Non-pigmented ciliary epithelial cell (primary cell): ENCODE results near the gene MROH2A.
"Not testable (repeated sequence)": the region's sequence is repeated elsewhere in the genome, so short reads cannot be mapped to it uniquely, and the experiment has no call there.

Experiments
- DNase-seq: peaks from one replicate; pipeline ENCODE4 v3.0.0-alpha.2; 2010; ENCODE audit warnings: low read depth

Gene MROH2A

DNA sequence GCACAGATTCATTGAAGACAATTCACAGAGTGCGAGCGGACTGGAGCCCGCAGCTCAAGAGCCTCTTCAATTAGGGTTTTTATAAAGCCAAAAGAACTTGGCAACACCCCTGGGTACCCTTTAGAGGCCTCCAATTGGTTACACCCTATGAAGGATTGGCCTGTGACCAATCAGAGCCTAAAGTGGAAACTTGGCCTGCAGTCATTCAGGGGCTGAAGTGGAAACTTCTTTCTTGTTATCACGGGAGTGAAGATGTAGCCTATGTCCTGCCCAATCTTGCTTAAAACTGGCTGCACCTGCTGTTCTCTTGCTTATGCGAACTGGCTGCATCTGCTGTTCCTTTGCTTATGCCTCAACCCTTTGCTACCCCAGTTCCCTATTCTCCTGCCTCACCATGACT lies 78.1 kb downstream of the MROH2A start:
- DNase-seq = no peak

DNA sequence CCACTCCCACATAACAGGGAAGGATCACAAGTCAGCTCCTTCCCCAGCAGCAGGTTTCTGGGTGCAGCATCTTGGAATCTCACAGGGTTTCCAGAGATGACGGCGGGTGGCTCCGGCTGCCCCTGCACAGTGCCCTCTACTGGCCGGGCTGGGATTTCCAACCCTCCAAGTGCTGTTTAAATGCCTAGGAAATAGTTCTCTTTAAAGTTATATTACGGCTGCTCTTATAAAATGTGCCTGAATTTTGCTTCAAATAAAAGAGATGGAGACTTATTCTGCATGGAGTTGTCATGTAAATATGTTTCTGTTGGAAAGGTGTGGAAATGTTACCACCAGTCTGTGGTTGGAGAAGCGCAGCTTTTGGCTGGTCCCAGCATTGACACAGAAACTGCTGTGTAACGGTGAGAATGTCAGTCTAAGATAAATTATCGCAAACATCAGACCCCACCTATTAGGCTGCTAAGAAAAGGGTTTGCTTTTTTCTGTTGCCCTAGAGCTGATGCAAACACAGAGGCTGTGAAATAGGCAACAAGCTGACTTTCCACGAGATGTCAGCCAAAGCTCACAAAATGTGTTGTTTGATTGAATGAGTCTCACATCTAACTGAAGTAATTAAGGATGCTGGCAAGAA lies 79.5 kb downstream of the MROH2A start:
- no peak for DNase-seq

DNA sequence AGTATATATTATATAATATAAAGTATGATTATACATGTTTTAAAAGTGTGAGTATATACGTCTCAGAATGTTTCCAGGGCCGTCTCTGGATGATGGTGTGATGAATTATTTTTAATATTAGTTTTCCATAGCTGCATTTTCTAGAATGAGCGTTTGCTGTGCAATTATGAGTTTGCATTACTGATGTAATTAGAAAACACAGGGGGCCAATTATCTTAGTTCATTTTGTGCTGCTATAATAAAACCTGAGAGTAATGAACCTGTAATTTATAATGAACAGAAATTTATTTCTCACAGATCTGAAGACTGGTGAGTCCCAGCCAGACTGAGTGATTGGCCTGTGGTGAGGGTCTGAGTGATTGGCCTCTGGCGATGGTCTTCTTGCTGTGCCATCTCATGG lies 80.2 kb downstream of the MROH2A start:
- no peak for DNase-seq

DNA sequence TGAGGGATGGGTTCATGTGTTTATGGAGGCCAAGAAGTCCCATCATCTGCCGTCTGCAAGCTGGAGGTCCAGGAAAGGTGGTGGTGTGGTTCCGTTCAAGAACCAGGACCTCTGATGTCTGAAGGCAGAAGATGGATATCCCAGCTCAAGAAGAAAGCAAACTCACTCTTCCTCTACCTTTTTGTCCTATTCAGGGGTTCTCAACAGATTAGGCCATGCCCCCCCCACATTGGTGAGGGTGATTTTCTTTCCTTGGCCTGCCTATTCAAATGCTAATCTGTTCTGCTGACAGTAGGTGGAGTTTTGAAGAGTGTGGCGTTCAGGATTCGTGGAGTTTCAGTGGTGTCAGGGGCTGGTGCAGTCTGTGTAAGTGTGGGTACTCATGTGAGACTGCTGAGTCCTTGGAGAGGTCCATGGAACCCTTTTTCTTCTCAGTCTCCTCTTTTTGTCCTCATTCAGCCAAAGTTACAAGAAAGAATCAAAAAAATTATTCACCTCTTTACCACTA lies 84.2 kb downstream of the MROH2A start:
- no peak for DNase-seq

DNA sequence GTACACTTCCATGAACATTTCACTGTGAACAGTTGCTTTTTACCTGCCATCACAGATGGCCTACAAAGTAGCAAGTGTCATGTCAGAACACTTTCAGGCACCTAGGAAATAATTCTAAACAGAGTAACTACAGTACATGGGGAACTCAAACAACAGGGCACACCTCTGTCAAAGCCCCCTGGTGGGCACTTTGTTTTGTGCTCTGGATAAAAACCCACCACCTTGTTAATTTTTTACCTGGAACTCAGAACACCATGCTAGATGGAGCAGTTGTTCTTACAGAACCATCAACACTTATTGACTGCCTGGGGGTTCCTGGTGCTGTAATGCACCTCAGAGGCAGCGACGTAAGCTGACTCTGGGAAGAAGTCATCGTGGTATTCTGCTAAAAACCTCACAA lies 87.7 kb downstream of the MROH2A start:
- DNase-seq = no peak

DNA sequence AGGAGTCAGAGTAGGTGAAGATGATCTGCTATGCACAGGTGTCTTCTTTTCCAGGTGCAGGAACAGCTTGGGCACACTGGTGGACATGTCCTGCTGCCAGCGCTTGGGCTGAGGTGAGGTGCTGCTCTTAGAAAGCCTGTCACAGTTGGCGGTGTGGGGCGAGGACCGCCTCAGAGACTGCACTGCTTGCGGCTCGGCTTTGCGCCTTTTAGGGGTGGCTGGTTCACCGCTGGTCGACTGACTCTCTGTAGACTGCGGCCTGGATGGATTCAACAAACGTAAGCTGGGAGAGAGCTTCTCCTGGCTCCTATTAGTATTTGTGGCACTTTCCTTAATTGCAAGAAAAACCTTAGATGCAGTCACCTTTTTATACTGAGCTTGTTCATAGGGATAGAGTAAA lies 88.3 kb downstream of the MROH2A start:
- no peak for DNase-seq

DNA sequence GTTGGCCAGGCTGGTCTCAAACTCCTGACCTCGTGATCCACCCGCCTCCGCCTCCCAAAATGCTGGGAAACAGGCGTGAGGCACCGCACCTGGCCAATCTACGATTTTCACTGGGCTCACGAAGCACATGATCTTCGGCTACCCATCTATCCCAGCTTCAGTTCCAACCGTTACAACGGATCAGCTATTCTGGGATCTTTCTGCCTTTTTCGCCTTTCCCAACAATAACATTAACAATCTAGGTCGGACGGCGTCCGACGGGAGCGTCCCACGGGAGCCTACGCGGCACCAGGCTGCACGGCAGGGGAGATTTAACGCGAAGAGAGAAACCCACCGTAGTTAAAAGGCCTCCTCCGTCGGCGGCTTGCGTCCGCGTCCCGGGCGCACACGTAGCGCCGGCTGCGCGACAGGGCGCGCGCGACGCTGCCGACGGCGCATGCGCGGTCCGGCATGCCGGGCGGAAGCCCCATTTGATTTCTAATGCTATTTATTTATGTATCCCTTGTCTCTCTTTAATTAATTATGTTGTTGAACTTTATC lies 89.9 kb downstream of the MROH2A start, which contains the start of gene MSL3B:
MSL3B (minus strand) TSS at position 394 of the 540 bp plus-strand sequence.
- DNase-seq = no peak

DNA sequence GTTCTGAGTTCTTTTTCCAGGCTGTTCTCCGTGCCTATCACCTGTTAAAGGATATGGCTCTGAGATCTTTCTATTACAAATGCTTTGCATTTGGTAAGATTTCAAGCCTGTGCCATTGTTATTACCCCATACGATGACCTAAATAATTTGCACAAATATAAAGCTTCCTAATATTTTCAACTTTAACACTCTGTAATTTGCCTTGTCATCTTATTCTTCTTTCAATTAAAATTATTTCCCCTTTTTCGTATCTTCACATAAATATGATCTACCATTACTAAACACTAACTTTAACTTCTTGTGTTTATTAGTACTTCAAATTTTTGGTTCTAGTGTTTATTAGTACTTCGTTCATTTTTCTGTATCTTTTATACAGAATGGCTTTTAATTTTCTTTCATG lies 93.3 kb downstream of the MROH2A start:
- DNase-seq = no peak

DNA sequence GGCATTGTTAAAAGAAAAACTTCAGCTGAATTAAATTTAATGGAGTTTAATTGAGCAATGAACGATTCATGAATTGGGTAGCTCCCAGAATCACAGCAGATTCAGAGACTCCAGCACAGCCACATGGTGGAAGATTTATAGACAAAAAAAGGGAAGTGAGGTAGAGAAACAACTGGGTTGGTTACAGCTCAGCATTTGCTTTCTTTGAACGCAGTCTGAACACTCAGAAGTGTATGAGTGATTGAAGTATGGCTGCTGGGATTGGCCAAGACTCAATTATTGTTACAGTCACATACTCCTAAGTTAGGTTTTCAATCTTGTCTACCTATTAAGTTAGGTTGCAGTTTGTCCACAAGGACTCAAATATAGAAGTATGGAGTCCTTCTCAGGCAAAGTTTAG lies 94.0 kb downstream of the MROH2A start:
- DNase-seq = not testable (repeated sequence)

DNA sequence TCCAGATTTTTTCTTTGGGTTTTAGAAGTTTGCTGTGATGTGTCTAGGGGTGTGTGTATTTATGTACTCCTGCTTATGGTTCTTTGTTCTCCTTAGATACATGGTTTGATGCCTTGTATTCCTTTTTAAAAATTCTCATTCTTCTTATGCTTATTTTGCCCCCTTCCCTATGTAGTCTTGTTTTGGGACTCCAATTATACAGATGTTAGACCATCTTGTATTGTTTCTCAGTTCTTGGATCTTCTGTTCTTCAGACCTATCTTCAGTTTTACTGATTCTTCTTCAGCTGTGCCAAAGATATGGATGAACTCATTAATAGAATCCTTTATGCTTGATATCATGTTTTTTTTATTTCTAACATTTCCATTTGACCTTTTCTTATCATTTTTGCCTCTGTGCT lies 104.2 kb downstream of the MROH2A start:
- no peak for DNase-seq
